Stomach (tissue), 4 donors: ENCODE results near the gene LDB2.

ENCODE experiments used
- EP300 ChIP-seq: sonication (generic); formaldehyde crosslinking; IDR thresholded peaks from one replicate; pipeline ENCODE4 v1.6.1; 2017; ENCODE audit warnings: antibody characterized with exemption
- POLR2A ChIP-seq, 4 donors: fragments of 450-650 bp; IDR thresholded peaks; one replicate each; pipeline ENCODE4 v1.6.1; 2016; ENCODE audit warnings: antibody characterized with exemption in 4 of 4, control low read depth in 2 of 4, mild to moderate bottlenecking in 1 of 4, moderate library complexity in 1 of 4
- POLR2AphosphoS5 ChIP-seq, 3 donors: sonication (generic); formaldehyde crosslinking; IDR thresholded peaks; one replicate each; pipeline ENCODE4 v1.6.1; 2016; ENCODE audit warnings: antibody characterized with exemption in 3 of 3
- TF ChIP-seq, protein P1 (sequence below), 7 experiments: fragments of 450-650 bp in 4 of 7; fragments of 200-600 bp in 3 of 7; sonication (generic) in 3 of 7; IDR thresholded peaks; one replicate each; pipeline ENCODE4 v1.5.1; 2016 to 2019; ENCODE audit warnings: antibody characterized with exemption in 7 of 7, control low read depth in 2 of 7, mild to moderate bottlenecking in 1 of 7

DNA sequence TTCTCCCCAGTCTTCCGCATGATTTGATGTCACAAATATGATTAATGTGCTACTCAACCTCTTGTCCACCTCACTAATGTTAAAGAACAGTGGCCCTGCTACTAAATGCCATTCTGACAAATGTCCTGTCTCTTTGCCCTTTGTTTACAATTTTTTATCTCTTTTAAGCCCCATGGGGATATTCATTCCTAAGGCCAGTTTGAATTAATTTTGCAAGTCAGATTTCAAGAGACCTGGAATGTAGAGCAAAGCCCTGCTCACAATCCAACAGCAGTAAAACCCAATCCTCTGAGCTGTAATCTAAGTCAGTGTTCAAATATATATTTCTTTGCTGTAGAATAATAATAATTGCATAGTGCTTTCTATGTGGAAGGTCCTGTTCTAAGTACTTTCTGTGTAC is 81.2 kb downstream of the LDB2 start:
- TF ChIP-seq, protein P1, sequence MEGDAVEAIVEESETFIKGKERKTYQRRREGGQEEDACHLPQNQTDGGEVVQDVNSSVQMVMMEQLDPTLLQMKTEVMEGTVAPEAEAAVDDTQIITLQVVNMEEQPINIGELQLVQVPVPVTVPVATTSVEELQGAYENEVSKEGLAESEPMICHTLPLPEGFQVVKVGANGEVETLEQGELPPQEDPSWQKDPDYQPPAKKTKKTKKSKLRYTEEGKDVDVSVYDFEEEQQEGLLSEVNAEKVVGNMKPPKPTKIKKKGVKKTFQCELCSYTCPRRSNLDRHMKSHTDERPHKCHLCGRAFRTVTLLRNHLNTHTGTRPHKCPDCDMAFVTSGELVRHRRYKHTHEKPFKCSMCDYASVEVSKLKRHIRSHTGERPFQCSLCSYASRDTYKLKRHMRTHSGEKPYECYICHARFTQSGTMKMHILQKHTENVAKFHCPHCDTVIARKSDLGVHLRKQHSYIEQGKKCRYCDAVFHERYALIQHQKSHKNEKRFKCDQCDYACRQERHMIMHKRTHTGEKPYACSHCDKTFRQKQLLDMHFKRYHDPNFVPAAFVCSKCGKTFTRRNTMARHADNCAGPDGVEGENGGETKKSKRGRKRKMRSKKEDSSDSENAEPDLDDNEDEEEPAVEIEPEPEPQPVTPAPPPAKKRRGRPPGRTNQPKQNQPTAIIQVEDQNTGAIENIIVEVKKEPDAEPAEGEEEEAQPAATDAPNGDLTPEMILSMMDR (IDR thresholded peaks at IDR 0.05): no peak
- no peak for TF ChIP-seq POLR2AphosphoS5 (IDR thresholded peaks at IDR 0.05)
- TF ChIP-seq POLR2A (IDR thresholded peaks at IDR 0.05): no peak
- TF ChIP-seq EP300: no peak
